NT2/D1 (cell line): ENCODE measurements around the gene NOL8.

Source experiments
- DNase-seq: peaks from one replicate; pipeline ENCODE4 v3.0.0-alpha.2; 2011; ENCODE audit warnings: low read depth, low spot score
- H3K27me3 ChIP-seq: 2 replicates; pipeline ENCODE4 v1.6.0; 2011; ENCODE audit warnings: mild to moderate bottlenecking; ENCODE audit not compliant: insufficient read length, insufficient read depth
- H3K36me3 ChIP-seq: 2 replicates; pipeline ENCODE4 v1.6.1; 2011; ENCODE audit warnings: mild to moderate bottlenecking, low read length, mixed read lengths; ENCODE audit not compliant: insufficient read depth, insufficient read length
- H3K4me1 ChIP-seq: 2 replicates; pipeline ENCODE4 v1.5.1; 2011; ENCODE audit not compliant: insufficient read depth, insufficient read length
- H3K4me3 ChIP-seq: 2 replicates; pipeline ENCODE4 v1.5.1; 2011; ENCODE audit warnings: low read depth; ENCODE audit not compliant: insufficient read length
- H3K9ac ChIP-seq: 2 replicates; pipeline ENCODE4 v1.6.0; 2011; ENCODE audit warnings: low read depth; ENCODE audit not compliant: insufficient read length
- H3K9me3 ChIP-seq: 2 replicates; pipeline ENCODE4 v1.5.1; 2011; ENCODE audit warnings: mild to moderate bottlenecking, low read length; ENCODE audit not compliant: insufficient read depth
- SUZ12 ChIP-seq: IDR thresholded peaks from 2 replicates; pipeline ENCODE4 v1.6.1; 2011; ENCODE audit not compliant: insufficient read length, insufficient read depth; ENCODE audit errors: extremely low read depth
- YY1 ChIP-seq: IDR thresholded peaks from 2 replicates; pipeline ENCODE4 v1.6.1; 2011; ENCODE audit not compliant: insufficient read length, insufficient read depth
- ZNF274 ChIP-seq: IDR thresholded peaks from 2 replicates; pipeline ENCODE4 v1.6.1; 2011; ENCODE audit warnings: mild to moderate bottlenecking, low read depth, low read length

The NOL8 gene

GRCh38 chr9:92349771-92350739, 24.9 kb upstream of the NOL8 start:
- no peaks in the 10 kb centered on the region for H3K27me3 ChIP-seq
- no peak overlapping the region for H3K9ac ChIP-seq
- DNase-seq = no peak
- peaks cover 8% of the 10 kb centered on the region for H3K36me3 ChIP-seq
- TF ChIP-seq YY1 (no peak), ZNF274 (no peak), SUZ12 (no peak)
- no peaks in the 10 kb centered on the region for H3K4me1 ChIP-seq
- peaks cover 10% of the 10 kb centered on the region; the same call in 1 of the 2 replicates for H3K9me3 ChIP-seq
- no peak overlapping the region for H3K4me3 ChIP-seq

DNA sequence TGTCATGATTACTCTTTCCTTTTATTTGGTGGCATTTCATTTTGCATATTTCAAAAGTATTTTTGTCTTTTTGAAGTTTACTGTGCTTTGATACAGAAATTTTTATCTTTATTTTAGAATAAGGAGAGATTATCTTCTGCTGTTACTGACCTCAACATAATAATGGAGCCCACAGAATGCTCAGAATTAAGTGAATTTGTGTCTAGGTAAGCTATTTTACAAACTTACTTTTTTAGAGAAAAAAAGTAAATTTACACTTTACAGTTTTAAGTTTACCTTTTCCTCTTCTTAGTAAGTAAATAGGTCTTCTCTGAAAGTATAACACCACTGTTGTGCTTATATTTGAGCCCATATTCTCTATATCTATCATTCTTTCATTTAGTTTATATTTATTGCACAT, 20.4 kb upstream of the NOL8 start:
- H3K27me3 ChIP-seq = no peaks in the 10 kb centered on the region
- H3K4me3 ChIP-seq = no peak overlapping the region
- no peak for TF ChIP-seq YY1
- no peak for TF ChIP-seq ZNF274
- TF ChIP-seq SUZ12 = no peak
- peaks cover 7% of the 10 kb centered on the region for H3K36me3 ChIP-seq
- H3K9me3 ChIP-seq = peaks cover 7% of the 10 kb centered on the region; the same call in 1 of the 2 replicates
- no peaks in the 10 kb centered on the region for H3K4me1 ChIP-seq
- DNase-seq = no peak
- H3K9ac ChIP-seq = no peak overlapping the region

DNA sequence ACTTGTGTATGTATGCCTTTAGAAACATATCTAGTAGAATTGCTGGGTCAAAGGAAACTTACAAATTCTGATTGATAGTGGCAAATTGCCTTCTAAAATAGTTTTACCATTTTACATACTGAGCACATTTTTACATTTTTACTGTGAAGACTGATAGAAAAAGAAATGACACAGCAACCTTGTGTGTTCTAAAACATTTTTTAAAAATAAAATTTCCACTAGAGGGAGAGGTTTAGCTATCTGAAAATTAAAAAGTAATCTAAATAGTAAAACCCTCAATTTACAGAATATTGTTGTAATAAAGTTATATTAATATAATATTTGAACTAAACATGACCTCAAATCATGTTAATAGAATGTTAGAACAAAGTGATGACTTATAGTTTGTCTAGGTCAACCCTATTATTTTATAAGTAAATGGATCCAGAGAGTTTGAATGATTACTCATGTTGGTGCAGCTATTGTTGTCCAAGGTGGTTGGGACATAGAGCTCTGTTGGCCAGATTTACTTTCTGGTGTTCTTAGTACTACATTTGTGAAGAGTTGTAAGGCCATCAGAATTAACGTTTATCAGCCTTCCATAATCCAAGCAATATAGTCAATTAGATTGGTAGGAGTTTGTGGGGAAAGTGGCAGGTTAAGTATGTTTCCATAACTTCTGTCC, 17.8 kb upstream of the NOL8 start:
- H3K36me3 ChIP-seq = peaks cover 31% of the 10 kb centered on the region
- no peak overlapping the region for H3K4me3 ChIP-seq
- no peak for DNase-seq
- H3K4me1 ChIP-seq = no peaks in the 10 kb centered on the region
- H3K9ac ChIP-seq = no peak overlapping the region
- H3K27me3 ChIP-seq = no peaks in the 10 kb centered on the region
- peaks cover 7% of the 10 kb centered on the region; the same call in 1 of the 2 replicates for H3K9me3 ChIP-seq
- TF ChIP-seq ZNF274 (no peak), YY1 (no peak), SUZ12 (no peak)

GRCh38 chr9:92341578-92341977, 16.4 kb upstream of the NOL8 start:
- DNase-seq = no peak
- peaks cover 40% of the 10 kb centered on the region for H3K36me3 ChIP-seq
- no peaks in the 10 kb centered on the region for H3K27me3 ChIP-seq
- peaks cover 7% of the 10 kb centered on the region; the same call in 1 of the 2 replicates for H3K9me3 ChIP-seq
- H3K4me1 ChIP-seq = no peaks in the 10 kb centered on the region
- TF ChIP-seq SUZ12 (no peak), ZNF274 (no peak), YY1 (no peak)
- no peak overlapping the region for H3K4me3 ChIP-seq
- H3K9ac ChIP-seq = no peak overlapping the region

DNA sequence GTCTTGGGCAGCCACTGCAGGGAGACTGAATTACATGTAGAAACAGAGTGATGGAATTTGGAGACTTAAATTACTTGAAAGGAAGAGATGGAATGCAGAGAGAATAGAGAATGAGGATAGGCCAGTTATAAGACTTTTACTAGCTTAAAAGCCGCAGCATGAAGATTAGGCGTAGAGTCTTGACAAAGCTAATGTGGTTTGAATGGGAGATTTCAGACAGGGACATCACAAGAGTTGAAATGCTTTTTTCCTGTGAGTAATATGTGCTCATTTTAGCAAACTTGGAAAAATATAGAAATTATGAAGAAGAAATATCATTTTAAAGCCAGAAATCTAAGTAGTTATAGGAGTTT, 8.1 kb upstream of the NOL8 start:
- Histone ChIP-seq H3K4me1 (no peaks in the 10 kb centered on the region), H3K9me3 (no peaks in the 10 kb centered on the region), H3K4me3 (no peak overlapping the region), H3K27me3 (no peaks in the 10 kb centered on the region), H3K36me3 (peaks cover 20% of the 10 kb centered on the region), H3K9ac (no peak overlapping the region)
- no peak for TF ChIP-seq ZNF274
- no peak for TF ChIP-seq YY1
- no peak for TF ChIP-seq SUZ12
- no peak for DNase-seq

- peaks cover 14% of the 10 kb centered on the region for H3K36me3 ChIP-seq
- TF ChIP-seq SUZ12 (no peak), YY1 (no peak), ZNF274 (no peak)
Observed at GRCh38 chr9:92332577-92333281, 7.6 kb upstream of the NOL8 start.

GRCh38 chr9:92328225-92328624, 3.1 kb upstream of the NOL8 start:
- no peaks in the 10 kb centered on the region for H3K4me1 ChIP-seq
- TF ChIP-seq ZNF274 = no peak
- no peak for TF ChIP-seq YY1
- H3K9ac ChIP-seq = no peak overlapping the region
- no peak for DNase-seq
- H3K4me3 ChIP-seq = no peak overlapping the region
- H3K27me3 ChIP-seq = no peaks in the 10 kb centered on the region
- H3K36me3 ChIP-seq = peaks cover 16% of the 10 kb centered on the region
- H3K9me3 ChIP-seq = no peaks in the 10 kb centered on the region

More at GRCh38 chr9:92332577-92333281, 7.6 kb upstream of the NOL8 start:
- H3K9me3 ChIP-seq = no peaks in the 10 kb centered on the region
- no peaks in the 10 kb centered on the region for H3K4me1 ChIP-seq
- H3K9ac ChIP-seq = no peak overlapping the region
- H3K27me3 ChIP-seq = no peaks in the 10 kb centered on the region
- no peak for DNase-seq
- no peak overlapping the region for H3K4me3 ChIP-seq
